Stomach (tissue), 4 donors: Measurements from ENCODE around the gene YIPF6.

Source experiments
- EP300 ChIP-seq: sonication (generic); formaldehyde crosslinking; IDR thresholded peaks from one replicate; pipeline ENCODE4 v1.6.1; 2017; ENCODE audit warnings: antibody characterized with exemption
- POLR2A ChIP-seq, 4 donors: fragments of 450-650 bp; IDR thresholded peaks; one replicate each; pipeline ENCODE4 v1.6.1; 2016; ENCODE audit warnings: antibody characterized with exemption in 4 of 4, control low read depth in 2 of 4, mild to moderate bottlenecking in 1 of 4, moderate library complexity in 1 of 4
- POLR2AphosphoS5 ChIP-seq, 3 donors: sonication (generic); formaldehyde crosslinking; IDR thresholded peaks; one replicate each; pipeline ENCODE4 v1.6.1; 2016; ENCODE audit warnings: antibody characterized with exemption in 3 of 3
- TF ChIP-seq, protein P1 (sequence below), 7 experiments: fragments of 450-650 bp in 4 of 7; fragments of 200-600 bp in 3 of 7; sonication (generic) in 3 of 7; IDR thresholded peaks; one replicate each; pipeline ENCODE4 v1.5.1; 2016 to 2019; ENCODE audit warnings: antibody characterized with exemption in 7 of 7, control low read depth in 2 of 7, mild to moderate bottlenecking in 1 of 7

DNA sequence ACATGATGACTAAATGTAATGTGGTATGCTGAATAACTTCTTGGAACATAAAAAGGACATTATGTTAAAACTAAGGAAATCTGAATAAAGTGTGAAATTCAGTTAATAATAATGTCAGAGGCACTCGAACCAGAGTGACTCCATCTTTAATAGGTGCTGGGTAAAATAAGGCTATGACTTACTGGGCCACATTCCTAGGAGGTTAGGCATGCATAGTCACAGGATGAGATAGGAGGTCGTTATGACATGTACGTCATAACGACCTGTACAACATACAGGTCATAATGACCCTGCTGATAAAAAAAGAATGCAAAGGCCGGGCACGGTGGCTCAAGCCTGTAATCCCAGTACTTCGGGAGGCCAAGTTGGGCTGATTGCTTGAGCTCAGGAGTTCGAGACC is 36.7 kb upstream of the YIPF6 start:
- TF ChIP-seq, protein P1, sequence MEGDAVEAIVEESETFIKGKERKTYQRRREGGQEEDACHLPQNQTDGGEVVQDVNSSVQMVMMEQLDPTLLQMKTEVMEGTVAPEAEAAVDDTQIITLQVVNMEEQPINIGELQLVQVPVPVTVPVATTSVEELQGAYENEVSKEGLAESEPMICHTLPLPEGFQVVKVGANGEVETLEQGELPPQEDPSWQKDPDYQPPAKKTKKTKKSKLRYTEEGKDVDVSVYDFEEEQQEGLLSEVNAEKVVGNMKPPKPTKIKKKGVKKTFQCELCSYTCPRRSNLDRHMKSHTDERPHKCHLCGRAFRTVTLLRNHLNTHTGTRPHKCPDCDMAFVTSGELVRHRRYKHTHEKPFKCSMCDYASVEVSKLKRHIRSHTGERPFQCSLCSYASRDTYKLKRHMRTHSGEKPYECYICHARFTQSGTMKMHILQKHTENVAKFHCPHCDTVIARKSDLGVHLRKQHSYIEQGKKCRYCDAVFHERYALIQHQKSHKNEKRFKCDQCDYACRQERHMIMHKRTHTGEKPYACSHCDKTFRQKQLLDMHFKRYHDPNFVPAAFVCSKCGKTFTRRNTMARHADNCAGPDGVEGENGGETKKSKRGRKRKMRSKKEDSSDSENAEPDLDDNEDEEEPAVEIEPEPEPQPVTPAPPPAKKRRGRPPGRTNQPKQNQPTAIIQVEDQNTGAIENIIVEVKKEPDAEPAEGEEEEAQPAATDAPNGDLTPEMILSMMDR (IDR thresholded peaks at IDR 0.05), result no peak
- TF ChIP-seq POLR2A (IDR thresholded peaks at IDR 0.05) (no peak), EP300 (no peak), POLR2AphosphoS5 (IDR thresholded peaks at IDR 0.05) (no peak)
